CD4-positive, alpha-beta T cell (primary cell): ENCODE measurements around the gene DBNDD1. TPM values are rescaled to one million over a fixed set of nuclear protein-coding genes. Genes with fewer than 3 reads are reported as not detected.

Experiments
- ATAC-seq: fragments of 200-7000 bp; cut with Tn5 transposase; one replicate; pipeline ENCODE4 v1.10.0; 2022; ENCODE audit warnings: mild to moderate bottlenecking; ENCODE audit not compliant: poor library complexity
- CTCF ChIA-PET: fragments of 350-600 bp; sonication (Branson Sonifier 250); formaldehyde crosslinking; loops from one replicate; lab custom pipeline; 2021; ENCODE audit warnings: antibody characterized with exemption, inconsistent platforms; lab: Charles Lee
- POLR2A ChIA-PET: fragments of 350-600 bp; sonication (Branson Sonifier 250); formaldehyde crosslinking; loops from one replicate; lab custom pipeline; 2021; ENCODE audit warnings: antibody characterized with exemption, inconsistent platforms; lab: Charles Lee
- DNase-seq, 14 experiments: peaks; one replicate each; pipeline ENCODE4 v3.0.0-alpha.2; 2013 to 2020; ENCODE audit warnings: mixed read lengths in 2 of 14
- H3K27ac ChIP-seq, 2 donors: one replicate each; pipeline versions ENCODE4 v1.5.1 to v1.7.0; 2013; ENCODE audit warnings: low read length in 2 of 2, low read depth in 1 of 2, mild to moderate bottlenecking in 1 of 2
- H3K27me3 ChIP-seq, 2 experiments: 1 replicate in 1 of 2; 2 replicates in 1 of 2; pipeline versions ENCODE4 v1.6.1 to v1.7.0; 2013; ENCODE audit warnings: low read length in 2 of 2, control low read depth in 1 of 2, mild to moderate bottlenecking in 1 of 2, moderate library complexity in 1 of 2; ENCODE audit not compliant: insufficient read depth in 2 of 2, control insufficient read depth in 1 of 2
- H3K36me3 ChIP-seq: one replicate; pipeline ENCODE4 v1.6.1; 2013; ENCODE audit warnings: low read length, control low read depth; ENCODE audit not compliant: insufficient read depth
- H3K4me1 ChIP-seq: one replicate; pipeline ENCODE4 v1.6.1; 2013; ENCODE audit warnings: low read length, control low read depth; ENCODE audit not compliant: insufficient read depth
- H3K4me3 ChIP-seq: one replicate; pipeline ENCODE4 v1.5.1; 2013; ENCODE audit warnings: mild to moderate bottlenecking, low read length, moderate library complexity
- H3K9me3 ChIP-seq, 2 experiments: 1 replicate in 1 of 2; 2 replicates in 1 of 2; pipeline versions ENCODE4 v1.6.1 to v1.7.0; 2013; ENCODE audit warnings: low read length in 2 of 2, mild to moderate bottlenecking in 2 of 2, control low read depth in 1 of 2, moderate library complexity in 1 of 2; ENCODE audit not compliant: control insufficient read depth in 1 of 2, insufficient read depth in 1 of 2
- H3K27ac Mint-ChIP-seq: one replicate; pipeline ENCODE4 v1.8.0; 2020; ENCODE audit warnings: mixed read lengths
- H3K27me3 Mint-ChIP-seq: one replicate; pipeline ENCODE4 v1.8.0; 2021; ENCODE audit warnings: mixed read lengths
- H3K36me3 Mint-ChIP-seq: one replicate; pipeline ENCODE4 v1.8.0; 2021; ENCODE audit warnings: low read depth, mixed read lengths
- H3K4me1 Mint-ChIP-seq: one replicate; pipeline ENCODE4 v1.8.0; 2021; ENCODE audit warnings: low read depth, mixed read lengths
- H3K4me3 Mint-ChIP-seq: one replicate; pipeline ENCODE4 v1.8.0; 2020; ENCODE audit warnings: mild to moderate bottlenecking, mixed read lengths
- H3K9me3 Mint-ChIP-seq: one replicate; pipeline ENCODE4 v1.8.0; 2020; ENCODE audit warnings: mixed read lengths
- intact Hi-C, 2 experiments: fragments of 100-400 bp; cut with DNase I in 1 of 2; cut with micrococcal nuclease in 1 of 2; formaldehyde crosslinking; loops; one replicate each; pipeline versions ENCODE4 v1.15.1 to v1.9.0; 2023 to 2025; cut with DNase I, micrococcal nuclease
- total RNA-seq, 174 experiments: library from RNA in 2 of 174; stranded (reverse) in 2 of 174; gene quantifications; one replicate each; pipeline ENCODE4 v1.2.3 and lab custom pipeline; 2021 to 2026
- TF ChIP-seq, protein P1 (sequence below): fragments of 200-600 bp; IDR thresholded peaks from one replicate; pipeline ENCODE4 v1.8.0; 2022; ENCODE audit warnings: antibody characterized with exemption, mild to moderate bottlenecking

The DBNDD1 gene
- total RNA-seq, 2 experiments from 2014 or later: 2.6 to 2.8 TPM

DNA sequence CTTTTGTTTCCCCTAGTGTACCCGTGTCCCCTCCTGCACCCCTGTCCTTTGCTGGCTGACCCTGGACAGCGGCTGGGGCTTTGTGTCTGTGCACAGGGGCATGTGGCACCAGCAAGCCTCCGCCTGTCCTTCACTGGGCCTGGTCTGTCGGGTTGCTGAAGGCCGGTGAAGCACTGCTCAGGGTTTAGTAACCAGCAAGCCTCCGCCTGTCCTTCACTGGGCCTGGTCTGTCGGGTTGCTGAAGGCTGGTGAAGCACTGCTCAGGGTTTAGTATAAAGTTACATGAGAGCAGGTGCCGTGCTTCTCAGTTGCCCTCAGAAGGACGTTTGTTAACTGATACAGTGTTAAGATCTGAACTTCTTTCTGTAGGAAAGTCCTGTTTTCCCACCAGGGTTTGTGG is 36.9 kb downstream of the DBNDD1 start:
- Histone ChIP-seq H3K9me3 (no peaks in the 10 kb centered on the region), H3K27ac (no peak overlapping the region), H3K4me3 (no peak overlapping the region), H3K36me3 (peaks cover 90% of the 10 kb centered on the region), H3K4me1 (no peaks in the 10 kb centered on the region), H3K27me3 (no peaks in the 10 kb centered on the region)
- no peak overlapping the region for H3K27ac Mint-ChIP-seq
- H3K4me1 Mint-ChIP-seq: no peaks in the 10 kb centered on the region
- H3K27me3 Mint-ChIP-seq: no peaks in the 10 kb centered on the region
- H3K4me3 Mint-ChIP-seq: no peak overlapping the region
- ChIA-PET POLR2A (no interaction called here), CTCF (no interaction called here)
- TF ChIP-seq, protein P1, sequence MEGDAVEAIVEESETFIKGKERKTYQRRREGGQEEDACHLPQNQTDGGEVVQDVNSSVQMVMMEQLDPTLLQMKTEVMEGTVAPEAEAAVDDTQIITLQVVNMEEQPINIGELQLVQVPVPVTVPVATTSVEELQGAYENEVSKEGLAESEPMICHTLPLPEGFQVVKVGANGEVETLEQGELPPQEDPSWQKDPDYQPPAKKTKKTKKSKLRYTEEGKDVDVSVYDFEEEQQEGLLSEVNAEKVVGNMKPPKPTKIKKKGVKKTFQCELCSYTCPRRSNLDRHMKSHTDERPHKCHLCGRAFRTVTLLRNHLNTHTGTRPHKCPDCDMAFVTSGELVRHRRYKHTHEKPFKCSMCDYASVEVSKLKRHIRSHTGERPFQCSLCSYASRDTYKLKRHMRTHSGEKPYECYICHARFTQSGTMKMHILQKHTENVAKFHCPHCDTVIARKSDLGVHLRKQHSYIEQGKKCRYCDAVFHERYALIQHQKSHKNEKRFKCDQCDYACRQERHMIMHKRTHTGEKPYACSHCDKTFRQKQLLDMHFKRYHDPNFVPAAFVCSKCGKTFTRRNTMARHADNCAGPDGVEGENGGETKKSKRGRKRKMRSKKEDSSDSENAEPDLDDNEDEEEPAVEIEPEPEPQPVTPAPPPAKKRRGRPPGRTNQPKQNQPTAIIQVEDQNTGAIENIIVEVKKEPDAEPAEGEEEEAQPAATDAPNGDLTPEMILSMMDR: no peak
- peaks cover 80% of the 10 kb centered on the region for H3K36me3 Mint-ChIP-seq
- no peak for ATAC-seq
- H3K9me3 Mint-ChIP-seq: no peaks in the 10 kb centered on the region
- intact Hi-C loops: no loop called here
- DNase-seq: no peak

DNA sequence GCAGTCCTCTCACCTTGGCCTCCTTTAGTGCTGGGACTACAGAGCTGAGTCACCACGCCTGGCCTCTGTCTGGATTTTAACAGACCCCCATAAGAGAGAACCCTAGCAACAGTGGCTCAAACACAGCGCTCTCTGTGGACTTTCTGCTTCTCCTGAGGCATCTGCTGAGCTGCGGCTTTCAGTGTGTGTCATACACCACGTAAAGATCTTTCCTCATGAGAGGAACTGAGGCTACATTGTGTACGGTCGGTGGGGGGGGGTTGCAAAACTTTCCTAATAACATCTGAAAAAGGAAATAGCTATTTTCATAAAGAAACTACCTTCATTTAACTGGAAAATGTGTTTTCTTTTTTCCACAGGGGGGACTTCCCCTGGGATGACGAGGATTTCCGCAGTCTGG is 37.8 kb downstream of the DBNDD1 start:
- POLR2A ChIA-PET: no interaction called here
- Histone ChIP-seq H3K4me1 (no peaks in the 10 kb centered on the region), H3K4me3 (no peak overlapping the region), H3K27me3 (no peaks in the 10 kb centered on the region), H3K36me3 (peaks cover 81% of the 10 kb centered on the region), H3K27ac (no peak overlapping the region), H3K9me3 (no peaks in the 10 kb centered on the region)
- Mint-ChIP-seq H3K27ac (no peak overlapping the region), H3K4me1 (no peaks in the 10 kb centered on the region), H3K27me3 (no peaks in the 10 kb centered on the region), H3K36me3 (peaks cover 74% of the 10 kb centered on the region), H3K9me3 (no peaks in the 10 kb centered on the region), H3K4me3 (no peak overlapping the region)
- ATAC-seq (no peak), DNase-seq (no peak)
- CTCF ChIA-PET: no interaction called here
- TF ChIP-seq, protein P1: no peak
- intact Hi-C loops: no loop called here

DNA sequence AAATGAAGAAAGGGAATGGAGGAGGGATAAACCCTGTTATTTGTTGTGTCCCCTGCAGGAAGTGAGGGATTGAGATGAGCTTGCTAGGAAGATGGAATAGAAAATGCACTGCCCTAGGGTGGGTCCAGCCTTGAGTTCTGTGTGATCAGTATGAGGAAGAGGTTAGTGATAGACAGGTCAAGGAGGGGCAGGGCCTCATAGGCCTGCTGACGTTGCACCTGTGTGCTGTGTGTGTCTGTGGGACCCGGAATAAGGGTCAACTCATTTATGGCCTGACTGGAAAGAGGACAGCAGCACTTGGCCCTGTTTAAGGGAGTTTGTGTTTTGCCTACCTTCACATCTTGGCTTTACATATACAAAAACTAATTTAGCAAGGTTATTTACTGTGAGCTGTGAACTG is 44.4 kb downstream of the DBNDD1 start:
- no peak overlapping the region for H3K27ac Mint-ChIP-seq
- peaks cover 35% of the 10 kb centered on the region for H3K4me1 Mint-ChIP-seq
- TF ChIP-seq, protein P1: no peak
- no peaks in the 10 kb centered on the region for H3K27me3 ChIP-seq
- DNase-seq (no peak), ATAC-seq (no peak)
- no peaks in the 10 kb centered on the region for H3K9me3 Mint-ChIP-seq
- peaks cover 25% of the 10 kb centered on the region for H3K36me3 Mint-ChIP-seq
- no peak overlapping the region for H3K27ac ChIP-seq
- intact Hi-C loops: loop anchor here in 1 of 2 experiments (5.0 to 10.0 kb wide), 2 partner anchors 158 to 1270 kb away; partner anchors contain the start of genes CTU2, FANCA and RNF166
- H3K9me3 ChIP-seq: no peaks in the 10 kb centered on the region
- H3K36me3 ChIP-seq: peaks cover 24% of the 10 kb centered on the region
- H3K4me3 Mint-ChIP-seq: peak overlapping the region; percentile 2
- no peaks in the 10 kb centered on the region for H3K27me3 Mint-ChIP-seq
- peaks cover 38% of the 10 kb centered on the region for H3K4me1 ChIP-seq
- POLR2A ChIA-PET: interaction anchor here (0.6 kb wide), 1 partner anchor 485 kb away, joined by 3 read pairs; no protein-coding TSS in a partner anchor
- H3K4me3 ChIP-seq: no peak overlapping the region
- CTCF ChIA-PET: interaction anchor here (0.6 to 1.2 kb wide), 2 partner anchors 44 to 189 kb away, joined by 3 read pairs; partner anchors contain the start of gene DBNDD1
